HepG2 (cell line): Measurements from ENCODE around the gene WDR48.

Source experiments
- CHD4 ChIP-seq: fragments of 200-600 bp; sonication (generic); IDR thresholded peaks from 2 replicates; pipeline ENCODE4 v1.7.0; 2017; ENCODE audit warnings: mild to moderate bottlenecking, low read length, borderline replicate concordance
- CTCF ChIP-seq: sonication (generic); formaldehyde crosslinking; IDR thresholded peaks from 2 replicates; pipeline ENCODE4 v1.5.0; 2020; ENCODE audit warnings: mild to moderate bottlenecking, missing genetic modification reagents, moderate library complexity
- HIVEP1 ChIP-seq: sonication (generic); formaldehyde crosslinking; IDR thresholded peaks from 2 replicates; pipeline ENCODE4 v1.4.0; 2020; ENCODE audit warnings: mild to moderate bottlenecking, missing genetic modification reagents
- IRF2 ChIP-seq: IDR thresholded peaks from 2 replicates; pipeline ENCODE4 v1.6.1; 2018; ENCODE audit warnings: missing genetic modification reagents, missing compliant biosample characterization
- KDM2A ChIP-seq: sonication (generic); formaldehyde crosslinking; IDR thresholded peaks from 2 replicates; pipeline ENCODE4 v1.4.0; 2020; ENCODE audit warnings: low read depth, missing genetic modification reagents, borderline replicate concordance
- NR1H2 ChIP-seq: sonication (generic); formaldehyde crosslinking; IDR thresholded peaks from 2 replicates; pipeline ENCODE4 v1.8.1; 2022; ENCODE audit warnings: low read depth, missing genetic modification reagents, borderline replicate concordance
- RFXANK ChIP-seq: IDR thresholded peaks from 2 replicates; pipeline ENCODE4 v1.6.1; 2016
- SNRNP70 ChIP-seq: fragments of 200-400 bp; formaldehyde crosslinking; IDR thresholded peaks from 2 replicates; pipeline ENCODE4 v1.6.1; 2017; ENCODE audit warnings: mild to moderate bottlenecking, low read depth, low read length, moderate library complexity
- STAT5B ChIP-seq: sonication (generic); formaldehyde crosslinking; IDR thresholded peaks from 2 replicates; pipeline ENCODE4 v1.4.0; 2020; ENCODE audit warnings: missing genetic modification reagents
- USF2 ChIP-seq, 2 experiments: sonication (generic) in 1 of 2; formaldehyde crosslinking in 1 of 2; IDR thresholded peaks; 2 replicates each; pipeline versions ENCODE4 v1.5.1 to v1.6.1; 2011 to 2020; ENCODE audit warnings: borderline replicate concordance in 1 of 2, low read depth in 1 of 2, low read length in 1 of 2, mild to moderate bottlenecking in 1 of 2, missing genetic modification reagents in 1 of 2, moderate library complexity in 1 of 2
- ZNF121 ChIP-seq: sonication (generic); formaldehyde crosslinking; IDR thresholded peaks from 2 replicates; pipeline ENCODE4 v1.5.0; 2020; ENCODE audit warnings: mild to moderate bottlenecking, missing genetic modification reagents
- ZNF251 ChIP-seq: sonication (generic); formaldehyde crosslinking; IDR thresholded peaks from 2 replicates; pipeline ENCODE4 v1.9.0; 2021; ENCODE audit warnings: mild to moderate bottlenecking, missing genetic modification reagents
- TF ChIP-seq, protein P1 (sequence below), 2 experiments: sonication (generic) in 1 of 2; formaldehyde crosslinking in 1 of 2; IDR thresholded peaks; 2 replicates each; pipeline versions ENCODE4 v1.4.0 to v1.6.1; 2016 to 2020; ENCODE audit warnings: borderline replicate concordance in 1 of 2, low read depth in 1 of 2, mild to moderate bottlenecking in 1 of 2, missing genetic modification reagents in 1 of 2
- TF ChIP-seq, protein P2 (sequence below): sonication (generic); formaldehyde crosslinking; IDR thresholded peaks from 2 replicates; pipeline ENCODE4 v1.5.1; 2020; ENCODE audit warnings: mild to moderate bottlenecking, missing genetic modification reagents, borderline replicate concordance

DNA sequence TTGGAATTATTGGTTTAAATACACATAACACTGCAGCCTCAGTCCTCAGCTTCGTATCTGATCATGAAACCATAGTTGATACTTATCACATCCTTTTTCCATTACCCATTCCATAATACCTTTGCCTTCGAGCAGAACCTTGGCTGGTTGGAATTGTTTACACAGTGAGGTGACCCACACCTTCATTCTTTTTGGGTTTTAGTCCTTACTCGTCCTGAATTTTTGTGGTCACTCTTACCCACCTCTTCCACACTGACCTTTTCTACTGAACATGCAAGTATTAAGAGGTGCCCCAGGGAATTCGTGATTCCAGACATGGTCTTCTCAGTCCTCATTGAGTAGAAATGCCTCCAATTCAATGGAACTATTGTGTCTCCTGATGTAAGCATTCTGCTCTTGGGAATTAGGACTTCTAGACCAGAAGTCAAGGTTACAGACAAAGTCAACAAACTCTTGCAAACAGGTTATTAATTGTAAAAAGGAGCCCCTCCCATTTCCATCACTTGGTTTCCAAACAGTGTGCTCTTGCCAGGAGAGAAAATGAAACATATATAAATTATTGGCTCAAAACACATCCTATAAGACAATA is 37.8 kb upstream of the WDR48 start:
- no peak for TF ChIP-seq KDM2A
- TF ChIP-seq, protein P1, sequence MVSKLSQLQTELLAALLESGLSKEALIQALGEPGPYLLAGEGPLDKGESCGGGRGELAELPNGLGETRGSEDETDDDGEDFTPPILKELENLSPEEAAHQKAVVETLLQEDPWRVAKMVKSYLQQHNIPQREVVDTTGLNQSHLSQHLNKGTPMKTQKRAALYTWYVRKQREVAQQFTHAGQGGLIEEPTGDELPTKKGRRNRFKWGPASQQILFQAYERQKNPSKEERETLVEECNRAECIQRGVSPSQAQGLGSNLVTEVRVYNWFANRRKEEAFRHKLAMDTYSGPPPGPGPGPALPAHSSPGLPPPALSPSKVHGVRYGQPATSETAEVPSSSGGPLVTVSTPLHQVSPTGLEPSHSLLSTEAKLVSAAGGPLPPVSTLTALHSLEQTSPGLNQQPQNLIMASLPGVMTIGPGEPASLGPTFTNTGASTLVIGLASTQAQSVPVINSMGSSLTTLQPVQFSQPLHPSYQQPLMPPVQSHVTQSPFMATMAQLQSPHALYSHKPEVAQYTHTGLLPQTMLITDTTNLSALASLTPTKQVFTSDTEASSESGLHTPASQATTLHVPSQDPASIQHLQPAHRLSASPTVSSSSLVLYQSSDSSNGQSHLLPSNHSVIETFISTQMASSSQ (IDR thresholded peaks at IDR 0.05; ENCODE audit: low read depth), result no peak
- TF ChIP-seq, protein P1 (CRISPR knock-in tag; IDR thresholded peaks at IDR 0.05; ENCODE audit: borderline replicate concordance), result no peak
- TF ChIP-seq, protein P2, sequence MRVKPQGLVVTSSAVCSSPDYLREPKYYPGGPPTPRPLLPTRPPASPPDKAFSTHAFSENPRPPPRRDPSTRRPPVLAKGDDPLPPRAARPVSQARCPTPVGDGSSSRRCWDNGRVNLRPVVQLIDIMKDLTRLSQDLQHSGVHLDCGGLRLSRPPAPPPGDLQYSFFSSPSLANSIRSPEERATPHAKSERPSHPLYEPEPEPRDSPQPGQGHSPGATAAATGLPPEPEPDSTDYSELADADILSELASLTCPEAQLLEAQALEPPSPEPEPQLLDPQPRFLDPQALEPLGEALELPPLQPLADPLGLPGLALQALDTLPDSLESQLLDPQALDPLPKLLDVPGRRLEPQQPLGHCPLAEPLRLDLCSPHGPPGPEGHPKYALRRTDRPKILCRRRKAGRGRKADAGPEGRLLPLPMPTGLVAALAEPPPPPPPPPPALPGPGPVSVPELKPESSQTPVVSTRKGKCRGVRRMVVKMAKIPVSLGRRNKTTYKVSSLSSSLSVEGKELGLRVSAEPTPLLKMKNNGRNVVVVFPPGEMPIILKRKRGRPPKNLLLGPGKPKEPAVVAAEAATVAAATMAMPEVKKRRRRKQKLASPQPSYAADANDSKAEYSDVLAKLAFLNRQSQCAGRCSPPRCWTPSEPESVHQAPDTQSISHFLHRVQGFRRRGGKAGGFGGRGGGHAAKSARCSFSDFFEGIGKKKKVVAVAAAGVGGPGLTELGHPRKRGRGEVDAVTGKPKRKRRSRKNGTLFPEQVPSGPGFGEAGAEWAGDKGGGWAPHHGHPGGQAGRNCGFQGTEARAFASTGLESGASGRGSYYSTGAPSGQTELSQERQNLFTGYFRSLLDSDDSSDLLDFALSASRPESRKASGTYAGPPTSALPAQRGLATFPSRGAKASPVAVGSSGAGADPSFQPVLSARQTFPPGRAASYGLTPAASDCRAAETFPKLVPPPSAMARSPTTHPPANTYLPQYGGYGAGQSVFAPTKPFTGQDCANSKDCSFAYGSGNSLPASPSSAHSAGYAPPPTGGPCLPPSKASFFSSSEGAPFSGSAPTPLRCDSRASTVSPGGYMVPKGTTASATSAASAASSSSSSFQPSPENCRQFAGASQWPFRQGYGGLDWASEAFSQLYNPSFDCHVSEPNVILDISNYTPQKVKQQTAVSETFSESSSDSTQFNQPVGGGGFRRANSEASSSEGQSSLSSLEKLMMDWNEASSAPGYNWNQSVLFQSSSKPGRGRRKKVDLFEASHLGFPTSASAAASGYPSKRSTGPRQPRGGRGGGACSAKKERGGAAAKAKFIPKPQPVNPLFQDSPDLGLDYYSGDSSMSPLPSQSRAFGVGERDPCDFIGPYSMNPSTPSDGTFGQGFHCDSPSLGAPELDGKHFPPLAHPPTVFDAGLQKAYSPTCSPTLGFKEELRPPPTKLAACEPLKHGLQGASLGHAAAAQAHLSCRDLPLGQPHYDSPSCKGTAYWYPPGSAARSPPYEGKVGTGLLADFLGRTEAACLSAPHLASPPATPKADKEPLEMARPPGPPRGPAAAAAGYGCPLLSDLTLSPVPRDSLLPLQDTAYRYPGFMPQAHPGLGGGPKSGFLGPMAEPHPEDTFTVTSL (CRISPR knock-in tag), result peak; percentile 64; the same call in 1 of the 2 replicates
- TF ChIP-seq IRF2 (CRISPR knock-in tag), result no peak
- no peak for TF ChIP-seq CTCF (CRISPR knock-in tag)
- TF ChIP-seq ZNF121 (CRISPR knock-in tag), result no peak
- TF ChIP-seq STAT5B (CRISPR knock-in tag), result no peak
- TF ChIP-seq HIVEP1 (CRISPR knock-in tag), result no peak
- no peak for TF ChIP-seq SNRNP70
- TF ChIP-seq USF2 (IDR thresholded peaks at IDR 0.05; ENCODE audit: low read depth, low read length), result no peak
- TF ChIP-seq USF2 (CRISPR knock-in tag; IDR thresholded peaks at IDR 0.05; ENCODE audit: borderline replicate concordance), result no peak
- no peak for TF ChIP-seq CHD4
- TF ChIP-seq ZNF251 (CRISPR knock-in tag), result no peak
- no peak for TF ChIP-seq RFXANK (CRISPR knock-in tag)
- no peak for TF ChIP-seq NR1H2 (CRISPR knock-in tag)
